SKM-1 treated with dmso at 0.1 percent for 144 hours (cell line): ENCODE results near the gene EPHA3.

Source experiments
- DNase-seq: peaks from one replicate; lab custom pipeline; 2025; ENCODE audit not compliant: unreplicated experiment; lab: John Stamatoyannopoulos, UW

Gene EPHA3

GRCh38 chr3:89107461-89108290, at the start of gene EPHA3:
Gene EPHA3, plus strand, starts transcription at chr3:89107621. Its CDS starts 128 bp downstream, at chr3:89107749.
- no peak for DNase-seq

- no peak for DNase-seq
Measured at GRCh38 chr3:89058371-89058770, 49.0 kb upstream of the EPHA3 start.

GRCh38 chr3:89059211-89059925, 48.1 kb upstream of the EPHA3 start:
- DNase-seq: peak; percentile 94

- no peak for DNase-seq
Measured at GRCh38 chr3:89061259-89061658, 46.2 kb upstream of the EPHA3 start.

- DNase-seq: no peak
Measured at GRCh38 chr3:89067736-89068135, 39.7 kb upstream of the EPHA3 start.

GRCh38 chr3:89072642-89073041, 34.8 kb upstream of the EPHA3 start:
- no peak for DNase-seq

- DNase-seq: no peak
Measured at GRCh38 chr3:89079944-89080343, 27.5 kb upstream of the EPHA3 start.

GRCh38 chr3:89087851-89088250, 19.6 kb upstream of the EPHA3 start:
- no peak for DNase-seq

- no peak for DNase-seq
Measured at GRCh38 chr3:89098173-89098572, 9.2 kb upstream of the EPHA3 start.

GRCh38 chr3:89098964-89099585, 8.3 kb upstream of the EPHA3 start:
- DNase-seq: peak; percentile 9

GRCh38 chr3:89101251-89101650, 6.2 kb upstream of the EPHA3 start:
- no peak for DNase-seq

- no peak for DNase-seq
Measured at GRCh38 chr3:89101921-89102320, 5.5 kb upstream of the EPHA3 start.

GRCh38 chr3:89104499-89104898, 2.9 kb upstream of the EPHA3 start:
- DNase-seq: no peak

- DNase-seq: no peak
Measured at GRCh38 chr3:89105503-89105902, 1.9 kb upstream of the EPHA3 start.

- no peak for DNase-seq
Measured at GRCh38 chr3:89108291-89108550, 800 bp downstream of the EPHA3 start.

- DNase-seq: no peak
Measured at GRCh38 chr3:89113344-89113743, 5.9 kb downstream of the EPHA3 start.

- DNase-seq: no peak
Measured at GRCh38 chr3:89113893-89114840, 6.7 kb downstream of the EPHA3 start.

GRCh38 chr3:89114841-89115223, 7.4 kb downstream of the EPHA3 start:
- DNase-seq: no peak

GRCh38 chr3:89116476-89116875, 9.1 kb downstream of the EPHA3 start:
- DNase-seq: no peak

- DNase-seq: no peak
Measured at GRCh38 chr3:89138048-89138447, 30.6 kb downstream of the EPHA3 start.

- DNase-seq: no peak
Measured at GRCh38 chr3:89139870-89140269, 32.4 kb downstream of the EPHA3 start.
